Right lobe of liver (tissue), 4 donors: ENCODE data around the gene MIB1.

ENCODE experiments used
- CTCF ChIP-seq, 4 donors: fragments of 200-600 bp in 3 of 4; fragments of 450-650 bp in 1 of 4; IDR thresholded peaks; one replicate each; pipeline versions ENCODE4 v1.5.1 to v1.8.0; 2016 to 2022; ENCODE audit warnings: antibody characterized with exemption in 4 of 4, mild to moderate bottlenecking in 2 of 4
- POLR2A ChIP-seq: fragments of 450-650 bp; IDR thresholded peaks from one replicate; pipeline ENCODE4 v1.6.1; 2017; ENCODE audit warnings: antibody characterized with exemption, mild to moderate bottlenecking
- donor health status: DM: no; HTN: no; CAD: no.
- donor health status: DM: no; HTN: no; CAD: no.
- donor health status: DM: no; HTN: yes; CAD: no.

GRCh38 chr18:21704603-21705364 is 35.8 kb upstream of the MIB1 start, which contains the start of gene ABHD3:
- TF ChIP-seq CTCF (IDR thresholded peaks at IDR 0.05), result peak in 3 of 4 donors; percentile 11 to 63 (median 20)
- TF ChIP-seq POLR2A, result peak; percentile 99
